ENCODE data around the gene SIK2.

The SIK2 gene

GRCh38 chr11:111691176-111691575, 88.9 kb downstream of the SIK2 start:
- no peak for DNase-seq
- Histone ChIP-seq H3K4me1 (ENCODE audit: control insufficient read depth, insufficient read depth, low read length, poor library complexity, severe bottlenecking) (no peaks in the 10 kb centered on the region), H3K27ac (ENCODE audit: insufficient read depth, low read length, poor library complexity, severe bottlenecking) (no peak overlapping the region), H3K4me3 (ENCODE audit: insufficient read depth, low read depth, low read length, poor library complexity, severe bottlenecking) (no peak overlapping the region), H3K9me3 (ENCODE audit: control insufficient read depth, low read length) (no peaks in the 10 kb centered on the region), H3K27me3 (replicated peaks; ENCODE audit: control insufficient read depth, insufficient read depth, low read length, poor library complexity, severe bottlenecking) (no peaks in the 10 kb centered on the region), H3K36me3 (ENCODE audit: control insufficient read depth, insufficient read depth, low read length) (peaks cover 6% of the 10 kb centered on the region)

- Histone ChIP-seq H3K9me3 (ENCODE audit: control insufficient read depth, low read length) (no peaks in the 10 kb centered on the region), H3K27ac (ENCODE audit: insufficient read depth, low read length, poor library complexity, severe bottlenecking) (no peak overlapping the region), H3K36me3 (ENCODE audit: control insufficient read depth, insufficient read depth, low read length) (peaks cover 6% of the 10 kb centered on the region), H3K4me1 (ENCODE audit: control insufficient read depth, insufficient read depth, low read length, poor library complexity, severe bottlenecking) (no peaks in the 10 kb centered on the region), H3K4me3 (ENCODE audit: insufficient read depth, low read depth, low read length, poor library complexity, severe bottlenecking) (no peak overlapping the region), H3K27me3 (replicated peaks; ENCODE audit: control insufficient read depth, insufficient read depth, low read length, poor library complexity, severe bottlenecking) (no peaks in the 10 kb centered on the region)
- no peak for DNase-seq
Observed at GRCh38 chr11:111691741-111692140, 89.5 kb downstream of the SIK2 start.

DNA sequence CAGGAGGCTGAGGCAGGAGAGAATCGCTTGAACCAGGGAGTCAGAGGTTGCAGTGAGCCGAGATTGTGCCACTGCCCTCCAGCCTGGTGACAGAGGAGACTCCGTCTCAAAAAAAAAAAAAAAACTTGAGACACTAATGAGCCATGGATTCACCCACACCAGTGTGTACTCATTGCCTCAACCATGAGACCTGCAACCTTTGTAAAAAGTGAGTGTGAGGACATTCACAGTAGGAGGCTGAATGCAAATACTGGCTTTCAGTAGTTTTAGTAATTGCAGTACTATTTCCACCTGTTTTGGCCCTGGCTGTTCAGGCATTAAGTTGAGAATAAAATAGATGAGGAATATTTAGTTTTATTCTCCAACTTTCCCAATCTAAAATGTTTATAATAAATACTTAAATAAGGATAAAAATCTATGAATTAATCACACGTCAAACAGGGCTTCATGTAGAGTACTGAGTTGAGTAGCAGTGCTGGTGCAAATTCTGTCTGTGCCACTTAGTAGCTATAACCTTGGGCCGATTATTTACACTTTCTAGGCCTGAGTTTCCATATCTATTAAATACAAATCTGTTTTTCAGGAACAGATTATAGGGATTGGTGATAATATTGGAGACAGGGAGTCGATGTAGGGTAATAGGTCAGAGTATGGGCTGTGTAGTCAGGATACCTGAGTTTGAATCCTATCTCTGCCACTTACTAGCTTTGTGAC, 91.1 kb downstream of the SIK2 start:
- Histone ChIP-seq H3K27ac (ENCODE audit: insufficient read depth, low read length, poor library complexity, severe bottlenecking) (no peak overlapping the region), H3K4me3 (ENCODE audit: insufficient read depth, low read depth, low read length, poor library complexity, severe bottlenecking) (no peak overlapping the region), H3K4me1 (ENCODE audit: control insufficient read depth, insufficient read depth, low read length, poor library complexity, severe bottlenecking) (no peaks in the 10 kb centered on the region), H3K9me3 (ENCODE audit: control insufficient read depth, low read length) (no peaks in the 10 kb centered on the region), H3K36me3 (ENCODE audit: control insufficient read depth, insufficient read depth, low read length) (peaks cover under 1% of the 10 kb centered on the region), H3K27me3 (replicated peaks; ENCODE audit: control insufficient read depth, insufficient read depth, low read length, poor library complexity, severe bottlenecking) (no peaks in the 10 kb centered on the region)
- DNase-seq, result no peak

GRCh38 chr11:111694851-111695250, 92.6 kb downstream of the SIK2 start:
- Histone ChIP-seq H3K4me3 (ENCODE audit: insufficient read depth, low read depth, low read length, poor library complexity, severe bottlenecking) (no peak overlapping the region), H3K36me3 (ENCODE audit: control insufficient read depth, insufficient read depth, low read length) (no peaks in the 10 kb centered on the region), H3K9me3 (ENCODE audit: control insufficient read depth, low read length) (no peaks in the 10 kb centered on the region), H3K27me3 (replicated peaks; ENCODE audit: control insufficient read depth, insufficient read depth, low read length, poor library complexity, severe bottlenecking) (no peaks in the 10 kb centered on the region), H3K4me1 (ENCODE audit: control insufficient read depth, insufficient read depth, low read length, poor library complexity, severe bottlenecking) (no peaks in the 10 kb centered on the region), H3K27ac (ENCODE audit: insufficient read depth, low read length, poor library complexity, severe bottlenecking) (no peak overlapping the region)
- DNase-seq, result no peak

GRCh38 chr11:111696556-111696955, 94.3 kb downstream of the SIK2 start:
- H3K36me3 ChIP-seq (ENCODE audit: control insufficient read depth, insufficient read depth, low read length), result no peaks in the 10 kb centered on the region
- no peak overlapping the region for H3K4me3 ChIP-seq (ENCODE audit: insufficient read depth, low read depth, low read length, poor library complexity, severe bottlenecking)
- DNase-seq, result no peak
- no peaks in the 10 kb centered on the region for H3K4me1 ChIP-seq (ENCODE audit: control insufficient read depth, insufficient read depth, low read length, poor library complexity, severe bottlenecking)
- H3K27ac ChIP-seq (ENCODE audit: insufficient read depth, low read length, poor library complexity, severe bottlenecking), result no peak overlapping the region
- no peaks in the 10 kb centered on the region for H3K9me3 ChIP-seq (ENCODE audit: control insufficient read depth, low read length)
- H3K27me3 ChIP-seq (replicated peaks; ENCODE audit: control insufficient read depth, insufficient read depth, low read length, poor library complexity, severe bottlenecking), result no peaks in the 10 kb centered on the region

GRCh38 chr11:111697933-111698371, 95.7 kb downstream of the SIK2 start:
- H3K27me3 ChIP-seq (replicated peaks; ENCODE audit: control insufficient read depth, insufficient read depth, low read length, poor library complexity, severe bottlenecking), result no peaks in the 10 kb centered on the region
- DNase-seq, result no peak
- H3K4me3 ChIP-seq (ENCODE audit: insufficient read depth, low read depth, low read length, poor library complexity, severe bottlenecking), result no peak overlapping the region
- no peaks in the 10 kb centered on the region for H3K36me3 ChIP-seq (ENCODE audit: control insufficient read depth, insufficient read depth, low read length)
- no peak overlapping the region for H3K27ac ChIP-seq (ENCODE audit: insufficient read depth, low read length, poor library complexity, severe bottlenecking)
- no peaks in the 10 kb centered on the region for H3K4me1 ChIP-seq (ENCODE audit: control insufficient read depth, insufficient read depth, low read length, poor library complexity, severe bottlenecking)
- no peaks in the 10 kb centered on the region for H3K9me3 ChIP-seq (ENCODE audit: control insufficient read depth, low read length)

- Histone ChIP-seq H3K4me1 (ENCODE audit: control insufficient read depth, insufficient read depth, low read length, poor library complexity, severe bottlenecking) (no peaks in the 10 kb centered on the region), H3K27me3 (replicated peaks; ENCODE audit: control insufficient read depth, insufficient read depth, low read length, poor library complexity, severe bottlenecking) (no peaks in the 10 kb centered on the region), H3K4me3 (ENCODE audit: insufficient read depth, low read depth, low read length, poor library complexity, severe bottlenecking) (no peak overlapping the region), H3K36me3 (ENCODE audit: control insufficient read depth, insufficient read depth, low read length) (no peaks in the 10 kb centered on the region), H3K27ac (ENCODE audit: insufficient read depth, low read length, poor library complexity, severe bottlenecking) (no peak overlapping the region), H3K9me3 (ENCODE audit: control insufficient read depth, low read length) (no peaks in the 10 kb centered on the region)
- DNase-seq, result no peak
Observed at GRCh38 chr11:111698852-111699559, 96.8 kb downstream of the SIK2 start.

DNA sequence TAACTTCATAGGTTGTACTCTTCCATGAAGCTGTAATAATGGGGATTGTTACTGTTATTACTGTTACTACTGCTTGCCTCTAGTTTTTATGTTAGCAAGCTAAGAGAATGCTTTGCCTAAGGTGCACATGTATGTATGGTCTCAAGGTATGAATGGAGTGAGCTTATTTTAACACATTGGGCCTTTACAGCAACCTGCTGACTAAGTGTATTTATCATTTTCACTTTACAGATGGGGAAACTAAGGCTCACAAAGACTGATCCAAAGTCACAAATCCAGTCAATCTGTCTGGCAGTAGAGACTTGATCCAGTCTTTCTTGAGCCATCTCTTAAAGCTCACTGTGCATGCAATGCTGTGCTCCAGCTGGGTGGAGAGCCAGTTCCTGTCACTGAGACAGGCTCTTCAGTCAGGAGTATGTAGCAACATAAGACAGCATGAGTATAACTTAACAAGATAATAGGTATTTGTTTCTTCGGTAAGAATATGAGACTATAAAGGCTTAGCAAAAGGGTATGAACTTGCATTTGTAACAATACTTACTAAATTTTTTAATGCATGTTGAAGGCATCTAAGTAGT, 97.4 kb downstream of the SIK2 start:
- H3K4me3 ChIP-seq (ENCODE audit: insufficient read depth, low read depth, low read length, poor library complexity, severe bottlenecking), result no peak overlapping the region
- DNase-seq, result no peak
- peaks cover under 1% of the 10 kb centered on the region for H3K36me3 ChIP-seq (ENCODE audit: control insufficient read depth, insufficient read depth, low read length)

GRCh38 chr11:111700162-111700561, 97.9 kb downstream of the SIK2 start:
- Histone ChIP-seq H3K36me3 (ENCODE audit: control insufficient read depth, insufficient read depth, low read length) (peaks cover 4% of the 10 kb centered on the region), H3K4me1 (ENCODE audit: control insufficient read depth, insufficient read depth, low read length, poor library complexity, severe bottlenecking) (no peaks in the 10 kb centered on the region)
- DNase-seq, result no peak

More for the DNA sequence above, 97.4 kb downstream of the SIK2 start:
- Histone ChIP-seq H3K4me1 (ENCODE audit: control insufficient read depth, insufficient read depth, low read length, poor library complexity, severe bottlenecking) (no peaks in the 10 kb centered on the region), H3K9me3 (ENCODE audit: control insufficient read depth, low read length) (no peaks in the 10 kb centered on the region), H3K27ac (ENCODE audit: insufficient read depth, low read length, poor library complexity, severe bottlenecking) (no peak overlapping the region), H3K27me3 (replicated peaks; ENCODE audit: control insufficient read depth, insufficient read depth, low read length, poor library complexity, severe bottlenecking) (no peaks in the 10 kb centered on the region)

DNA sequence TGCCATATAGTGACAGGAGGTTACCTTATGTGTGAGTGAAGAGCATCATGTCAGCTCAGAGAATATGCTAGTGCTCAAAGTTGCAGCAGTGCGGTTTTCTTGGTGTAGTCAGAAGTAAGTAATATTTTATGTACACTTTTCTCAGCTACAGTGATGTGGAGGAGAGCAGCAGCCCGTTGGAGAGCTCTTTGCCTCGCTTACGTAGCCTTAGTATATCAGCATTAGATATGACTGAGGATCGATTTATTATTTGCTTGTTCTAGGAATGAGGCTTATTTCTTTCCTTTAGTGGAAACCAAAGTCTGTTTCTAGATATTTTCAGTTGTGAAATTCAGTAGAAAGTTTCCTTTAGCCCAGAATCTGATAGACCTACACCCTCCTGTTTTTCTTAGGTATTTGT, 100.4 kb downstream of the SIK2 start:
- Histone ChIP-seq H3K36me3 (ENCODE audit: control insufficient read depth, insufficient read depth, low read length) (peaks cover 12% of the 10 kb centered on the region), H3K9me3 (ENCODE audit: control insufficient read depth, low read length) (no peaks in the 10 kb centered on the region), H3K27ac (ENCODE audit: insufficient read depth, low read length, poor library complexity, severe bottlenecking) (no peak overlapping the region), H3K4me1 (ENCODE audit: control insufficient read depth, insufficient read depth, low read length, poor library complexity, severe bottlenecking) (no peaks in the 10 kb centered on the region), H3K27me3 (replicated peaks; ENCODE audit: control insufficient read depth, insufficient read depth, low read length, poor library complexity, severe bottlenecking) (no peaks in the 10 kb centered on the region), H3K4me3 (ENCODE audit: insufficient read depth, low read depth, low read length, poor library complexity, severe bottlenecking) (no peak overlapping the region)
- DNase-seq, result no peak

More at GRCh38 chr11:111700162-111700561, 97.9 kb downstream of the SIK2 start:
- Histone ChIP-seq H3K27ac (ENCODE audit: insufficient read depth, low read length, poor library complexity, severe bottlenecking) (no peak overlapping the region), H3K4me3 (ENCODE audit: insufficient read depth, low read depth, low read length, poor library complexity, severe bottlenecking) (no peak overlapping the region), H3K9me3 (ENCODE audit: control insufficient read depth, low read length) (no peaks in the 10 kb centered on the region), H3K27me3 (replicated peaks; ENCODE audit: control insufficient read depth, insufficient read depth, low read length, poor library complexity, severe bottlenecking) (no peaks in the 10 kb centered on the region)
